Keratinocyte (primary cell): ENCODE data around the gene HGS. TPM values are rescaled to one million over a fixed set of nuclear protein-coding genes. Genes with fewer than 3 reads are reported as not detected.

ENCODE experiments used
- DNase-seq: peaks from one replicate; pipeline ENCODE4 v3.0.0-alpha.2; 2011; ENCODE audit warnings: low read depth, missing footprints, low spot score
- FAIRE-seq: peaks from 2 replicates; lab custom pipeline; 2011; peaks lifted over from hg19 to GRCh38; lab: Jason Lieb, UNC
- H2AFZ ChIP-seq: 2 replicates; pipeline ENCODE4 v1.6.0; 2012; ENCODE audit warnings: low read length, control low read depth, inconsistent platforms; ENCODE audit not compliant: control insufficient read depth
- H3K27ac ChIP-seq: 2 replicates; pipeline ENCODE4 v1.5.1; 2011; ENCODE audit warnings: low read length; ENCODE audit not compliant: control insufficient read depth, insufficient read depth
- H3K27me3 ChIP-seq: 3 replicates; pipeline ENCODE4 v1.6.0; 2011; ENCODE audit warnings: low read length; ENCODE audit not compliant: control insufficient read depth, insufficient read depth; ENCODE audit errors: extremely low read depth
- H3K36me3 ChIP-seq, 2 experiments: 2 replicates in 1 of 2; 3 replicates in 1 of 2; pipeline ENCODE4 v1.5.1; 2011; ENCODE audit warnings: low read length in 2 of 2, mild to moderate bottlenecking in 1 of 2; ENCODE audit not compliant: control insufficient read depth in 2 of 2, insufficient read depth in 2 of 2; ENCODE audit errors: extremely low read depth in 1 of 2
- H3K4me1 ChIP-seq: 3 replicates; pipeline ENCODE4 v1.5.1; 2011; ENCODE audit warnings: low read length; ENCODE audit not compliant: control insufficient read depth, insufficient read depth; ENCODE audit errors: extremely low read depth
- H3K4me2 ChIP-seq: 3 replicates; pipeline ENCODE4 v1.6.0; 2011; ENCODE audit warnings: low read depth, low read length; ENCODE audit not compliant: control insufficient read depth, insufficient read depth; ENCODE audit errors: extremely low read depth
- H3K4me3 ChIP-seq, 3 experiments: fragments of 200-600 bp in 1 of 3; sonication (generic) in 1 of 3; 2 replicates in 2 of 3; 3 replicates in 1 of 3; pipeline ENCODE4 v1.5.1; 2011 to 2016; ENCODE audit warnings: low read length in 3 of 3, mild to moderate bottlenecking in 3 of 3, control low read depth in 2 of 3, inconsistent platforms in 1 of 3, low read depth in 1 of 3, mixed read lengths in 1 of 3, mixed run types in 1 of 3, moderate library complexity in 1 of 3; ENCODE audit not compliant: control insufficient read depth in 2 of 3, insufficient read depth in 2 of 3; ENCODE audit errors: extremely low read depth in 1 of 3
- H3K79me2 ChIP-seq: 2 replicates; pipeline ENCODE4 v1.6.0; 2012; ENCODE audit warnings: low read length; ENCODE audit not compliant: control insufficient read depth, insufficient read depth
- H3K9ac ChIP-seq: 3 replicates; pipeline ENCODE4 v1.6.0; 2011; ENCODE audit warnings: low read length; ENCODE audit not compliant: control insufficient read depth, insufficient read depth; ENCODE audit errors: extremely low read depth
- H3K9me1 ChIP-seq: 3 replicates; pipeline ENCODE4 v1.6.0; 2011; ENCODE audit warnings: low read length; ENCODE audit not compliant: control insufficient read depth, insufficient read depth; ENCODE audit errors: extremely low read depth
- H3K9me3 ChIP-seq: 2 replicates; pipeline ENCODE4 v1.5.1; 2012; ENCODE audit warnings: low read depth, low read length; ENCODE audit not compliant: control insufficient read depth
- H4K20me1 ChIP-seq: 3 replicates; pipeline ENCODE4 v1.6.0; 2011; ENCODE audit warnings: low read length; ENCODE audit not compliant: control insufficient read depth, insufficient read depth; ENCODE audit errors: extremely low read depth
- CTCF ChIP-seq, 3 experiments: IDR thresholded peaks in 1 of 3; conservative IDR thresholded peaks in 1 of 3; optimal IDR thresholded peaks in 1 of 3; 2 replicates in 2 of 3; 3 replicates in 1 of 3; pipeline versions ENCODE3 to v1.5.1; 2011; ENCODE audit warnings: low read length in 3 of 3, mild to moderate bottlenecking in 3 of 3, moderate library complexity in 2 of 3, control low read depth in 1 of 3, inconsistent platforms in 1 of 3; ENCODE audit not compliant: insufficient read depth in 2 of 3; ENCODE audit errors: extremely low read depth in 1 of 3
- EZH2 ChIP-seq: IDR thresholded peaks from one replicate; pipeline ENCODE4 v1.6.1; 2012; ENCODE audit warnings: inconsistent platforms, mild to moderate bottlenecking, low read length, moderate library complexity
- dilution Hi-C: fragments of 300-500 bp; cut with MboI; formaldehyde crosslinking; loops from one replicate; pipeline ENCODE4 v1.7.0; 2020; ENCODE audit warnings: low sequenced_read_pairs; ENCODE audit not compliant: extremely low pct_ligation_motif_present
- polyA plus RNA-seq, 5 experiments: library from polyadenylated mRNA; depleted of rRNA in 3 of 5; stranded (reverse) in 3 of 5; stranded (forward) in 1 of 5; unstranded in 1 of 5; fragments of >200 nt; gene quantifications; 1 replicate in 1 of 5; 2 replicates in 3 of 5; 3 replicates in 1 of 5; pipeline versions ENCODE4 v1.2.1 to v1.2.3, GENCODE V29; 2011 to 2012; ENCODE audit warnings: missing spikeins in 2 of 5, low read depth in 1 of 5, low replicate concordance in 1 of 5

HGS gene
- polyA plus RNA-seq, 1 donor (not counting 4 experiments of a cell fraction or from before 2014, with no cell fraction given), result 79.6 TPM

GRCh38 chr17:81726004-81726403 lies 42.2 kb downstream of the HGS start:
- H3K27ac ChIP-seq, result no peak overlapping the region
- H3K27me3 ChIP-seq, result no peaks in the 10 kb centered on the region
- no peak overlapping the region for H2AFZ ChIP-seq
- H3K4me2 ChIP-seq, result no peak overlapping the region
- no peak overlapping the region for H3K4me3 ChIP-seq
- H3K9me3 ChIP-seq, result no peaks in the 10 kb centered on the region
- H3K36me3 ChIP-seq, result no peaks in the 10 kb centered on the region
- H4K20me1 ChIP-seq, result no peaks in the 10 kb centered on the region
- no peak for DNase-seq
- no peak overlapping the region for H3K9ac ChIP-seq
- no peaks in the 10 kb centered on the region for H3K9me1 ChIP-seq
- dilution Hi-C loops, result no loop called here
- TF ChIP-seq EZH2 (no peak), CTCF (optimal IDR thresholded peaks at IDR 0.05 in 1 of 3, IDR thresholded peaks at IDR 0.05 in 1 of 3, conservative IDR thresholded peaks at IDR 0.05 in 1 of 3; ENCODE audit: extremely low read depth in 1 of 3, insufficient read depth in 2 of 3, low read length in 3 of 3) (no peak)
- no peak for FAIRE-seq
- no peaks in the 10 kb centered on the region for H3K79me2 ChIP-seq
- H3K4me1 ChIP-seq, result peaks cover 28% of the 10 kb centered on the region

GRCh38 chr17:81727324-81728031 lies 43.7 kb downstream of the HGS start:
- Histone ChIP-seq H3K4me2 (no peak overlapping the region), H3K4me1 (peaks cover 33% of the 10 kb centered on the region), H3K9ac (no peak overlapping the region), H3K27me3 (no peaks in the 10 kb centered on the region), H3K36me3 (no peaks in the 10 kb centered on the region), H2AFZ (no peak overlapping the region), H3K27ac (no peak overlapping the region), H3K79me2 (no peaks in the 10 kb centered on the region), H3K9me1 (no peaks in the 10 kb centered on the region), H4K20me1 (no peaks in the 10 kb centered on the region), H3K4me3 (no peak overlapping the region), H3K9me3 (no peaks in the 10 kb centered on the region)
- dilution Hi-C loops, result no loop called here
- TF ChIP-seq EZH2, result no peak
- no peak for TF ChIP-seq CTCF (optimal IDR thresholded peaks at IDR 0.05 in 1 of 3, IDR thresholded peaks at IDR 0.05 in 1 of 3, conservative IDR thresholded peaks at IDR 0.05 in 1 of 3; ENCODE audit: extremely low read depth in 1 of 3, insufficient read depth in 2 of 3, low read length in 3 of 3)
- FAIRE-seq, result no peak
- DNase-seq, result no peak
